CMK (cell line): Measurements from ENCODE around the gene SLC35D1.
"Not testable (repeated sequence)": the region's sequence is repeated elsewhere in the genome, so short reads cannot be mapped to it uniquely, and the experiment has no call there.

Experiments
- DNase-seq: peaks from one replicate; pipeline ENCODE4 v3.0.0-alpha.2; 2010; ENCODE audit warnings: low read depth

Gene SLC35D1

GRCh38 chr1:67053785-67054772, at the start of gene SLC35D1:
TSS of gene SLC35D1 (minus strand) at chr1:67054148. CDS start at chr1:67054013, 135 bp downstream.
- peak; percentile 50 for DNase-seq

- DNase-seq: no peak
Measured at GRCh38 chr1:67103548-67103947, 49.6 kb upstream of the SLC35D1 start.

GRCh38 chr1:67100833-67101232, 46.9 kb upstream of the SLC35D1 start:
- no peak for DNase-seq

- DNase-seq: no peak
Measured at GRCh38 chr1:67097305-67097704, 43.4 kb upstream of the SLC35D1 start.

- DNase-seq: no peak
Measured at GRCh38 chr1:67094191-67094590, 40.2 kb upstream of the SLC35D1 start.

- DNase-seq: no peak
Measured at GRCh38 chr1:67089685-67090208, 35.8 kb upstream of the SLC35D1 start.

- DNase-seq: no peak
Measured at GRCh38 chr1:67088440-67088839, 34.5 kb upstream of the SLC35D1 start.

- DNase-seq: no peak
Measured at GRCh38 chr1:67085326-67085725, 31.4 kb upstream of the SLC35D1 start.

GRCh38 chr1:67084765-67085318, 30.9 kb upstream of the SLC35D1 start:
- no peak for DNase-seq

GRCh38 chr1:67078291-67078690, 24.3 kb upstream of the SLC35D1 start:
- no peak for DNase-seq

- no peak for DNase-seq
Measured at GRCh38 chr1:67077593-67077992, 23.6 kb upstream of the SLC35D1 start.

GRCh38 chr1:67072749-67073148, 18.8 kb upstream of the SLC35D1 start:
- no peak for DNase-seq

- not testable (repeated sequence) for DNase-seq
Measured at GRCh38 chr1:67067655-67068054, 13.7 kb upstream of the SLC35D1 start.

- DNase-seq: no peak
Measured at GRCh38 chr1:67062412-67062811, 8.5 kb upstream of the SLC35D1 start.

- no peak for DNase-seq
Measured at GRCh38 chr1:67061266-67061665, 7.3 kb upstream of the SLC35D1 start.

- no peak for DNase-seq
Measured at GRCh38 chr1:67060811-67061218, 6.9 kb upstream of the SLC35D1 start.

GRCh38 chr1:67059346-67059745, 5.4 kb upstream of the SLC35D1 start:
- no peak for DNase-seq

GRCh38 chr1:67058761-67059160, 4.8 kb upstream of the SLC35D1 start:
- DNase-seq: no peak

GRCh38 chr1:67058242-67058641, 4.3 kb upstream of the SLC35D1 start:
- no peak for DNase-seq

GRCh38 chr1:67053535-67053784, 488 bp downstream of the SLC35D1 start:
- no peak for DNase-seq

- DNase-seq: no peak
Measured at GRCh38 chr1:67052741-67053534, 1.0 kb downstream of the SLC35D1 start.

- DNase-seq: no peak
Measured at GRCh38 chr1:67051196-67051595, 2.8 kb downstream of the SLC35D1 start.
